Spleen (tissue), 7 donors: Measurements from ENCODE around the gene PERCC1.

Source experiments
- POLR2AphosphoS5 ChIP-seq, 3 donors: sonication (generic); formaldehyde crosslinking; IDR thresholded peaks; one replicate each; pipeline ENCODE4 v1.5.1; 2017; ENCODE audit warnings: antibody characterized with exemption in 3 of 3
- TF ChIP-seq, protein P1 (sequence below), 11 experiments: fragments of 200-600 bp in 7 of 11; fragments of 450-650 bp in 4 of 11; sonication (generic) in 4 of 11; IDR thresholded peaks in 8 of 11; conservative IDR thresholded peaks in 3 of 11; 1 replicate in 7 of 11; 2 replicates in 4 of 11; pipeline versions ENCODE4 v1.4.0 to v1.8.0; 2016 to 2021; ENCODE audit warnings: antibody characterized with exemption in 11 of 11, inconsistent platforms in 4 of 11, mild to moderate bottlenecking in 1 of 11
- donor health status: DM: no; HTN: no; CAD: no; lungs with moderate emphysema.
- donor health status: DM: no; HTN: no; CAD: no.
- donor health status: DM: no; HTN: no; CAD: no.

GRCh38 chr16:1470481-1471251 lies 39.8 kb downstream of the PERCC1 start:
- TF ChIP-seq, protein P1, sequence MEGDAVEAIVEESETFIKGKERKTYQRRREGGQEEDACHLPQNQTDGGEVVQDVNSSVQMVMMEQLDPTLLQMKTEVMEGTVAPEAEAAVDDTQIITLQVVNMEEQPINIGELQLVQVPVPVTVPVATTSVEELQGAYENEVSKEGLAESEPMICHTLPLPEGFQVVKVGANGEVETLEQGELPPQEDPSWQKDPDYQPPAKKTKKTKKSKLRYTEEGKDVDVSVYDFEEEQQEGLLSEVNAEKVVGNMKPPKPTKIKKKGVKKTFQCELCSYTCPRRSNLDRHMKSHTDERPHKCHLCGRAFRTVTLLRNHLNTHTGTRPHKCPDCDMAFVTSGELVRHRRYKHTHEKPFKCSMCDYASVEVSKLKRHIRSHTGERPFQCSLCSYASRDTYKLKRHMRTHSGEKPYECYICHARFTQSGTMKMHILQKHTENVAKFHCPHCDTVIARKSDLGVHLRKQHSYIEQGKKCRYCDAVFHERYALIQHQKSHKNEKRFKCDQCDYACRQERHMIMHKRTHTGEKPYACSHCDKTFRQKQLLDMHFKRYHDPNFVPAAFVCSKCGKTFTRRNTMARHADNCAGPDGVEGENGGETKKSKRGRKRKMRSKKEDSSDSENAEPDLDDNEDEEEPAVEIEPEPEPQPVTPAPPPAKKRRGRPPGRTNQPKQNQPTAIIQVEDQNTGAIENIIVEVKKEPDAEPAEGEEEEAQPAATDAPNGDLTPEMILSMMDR (IDR thresholded peaks at IDR 0.05 in 8 of 11, conservative IDR thresholded peaks at IDR 0.05 in 3 of 11): no peak
- peak; percentile 66 to 76 (median 73) for TF ChIP-seq POLR2AphosphoS5 (IDR thresholded peaks at IDR 0.05)
